GM19468 (cell line): ENCODE results near the gene SCO1.

Source experiments
- ATAC-seq: cut with Tn5 transposase; IDR thresholded peaks from one replicate; pipeline ENCODE4 v1.9.1; 2021; ENCODE audit warnings: mild to moderate bottlenecking, moderate library complexity, moderate number of reproducible peaks; ENCODE audit not compliant: unreplicated experiment; ENCODE audit errors: extremely low read depth

The SCO1 gene

DNA sequence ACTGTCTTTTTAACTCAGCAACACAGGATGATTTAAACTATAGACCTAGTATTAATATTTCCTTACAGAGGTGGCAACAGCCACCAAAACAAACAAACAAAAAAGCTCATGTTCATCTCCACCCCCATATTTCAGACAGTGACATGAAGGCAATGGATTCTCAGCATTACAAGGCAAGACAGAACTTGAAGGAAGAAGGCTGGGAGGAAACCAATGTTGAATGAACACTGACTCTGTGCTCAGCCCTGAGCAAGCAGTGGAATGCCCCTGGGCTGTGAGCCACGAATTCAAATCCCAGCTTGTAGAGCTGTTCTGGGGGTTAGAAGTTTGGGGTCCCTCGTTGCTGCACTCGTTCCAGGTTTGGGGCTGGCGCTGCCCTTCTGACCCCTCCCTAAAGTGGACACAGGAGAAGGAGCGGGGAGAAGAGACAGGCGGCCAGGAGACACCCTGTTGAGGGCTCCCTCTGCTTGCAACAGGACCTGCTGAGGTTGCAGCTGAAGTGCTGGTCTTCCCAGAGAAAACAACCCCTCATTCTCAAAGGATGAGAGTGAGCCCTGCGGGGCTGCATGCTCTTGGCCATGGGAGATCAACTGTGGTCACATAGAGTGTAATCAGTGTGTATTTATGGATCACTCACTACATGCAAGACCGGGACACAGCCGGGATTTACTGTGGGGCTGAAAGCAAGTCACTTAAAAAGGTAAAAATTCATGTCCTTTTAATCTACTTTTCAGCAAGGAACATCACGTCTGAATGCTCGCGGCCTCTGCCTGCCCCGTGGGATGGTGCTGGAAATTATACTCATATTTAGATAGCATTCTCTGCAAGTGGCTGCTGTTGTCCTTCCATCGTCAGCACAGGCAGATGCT lies 74.5 kb downstream of the SCO1 start:
- ATAC-seq: no peak
